Fibroblast of lung (primary cell): ENCODE measurements around the gene ITPKC. TPM values are rescaled to one million over a fixed set of nuclear protein-coding genes. Genes with fewer than 3 reads are reported as not detected.

Experiments used
- DNase-seq, 2 donors: peaks; one replicate each; pipeline versions ENCODE4 v3.0.0 to v3.0.0-alpha.2; 2010; ENCODE audit warnings: low read depth in 2 of 2
- H2AFZ ChIP-seq: 2 replicates; pipeline ENCODE4 v1.5.1; 2012; ENCODE audit warnings: low read length, control low read depth, inconsistent platforms
- H3K27ac ChIP-seq: 2 replicates; pipeline ENCODE4 v1.5.1; 2011; ENCODE audit warnings: low read length, control low read depth; ENCODE audit not compliant: insufficient read depth
- H3K27me3 ChIP-seq: 2 replicates; pipeline ENCODE4 v1.5.1; 2011; ENCODE audit warnings: mild to moderate bottlenecking, low read length; ENCODE audit not compliant: control insufficient read depth, insufficient read depth
- H3K36me3 ChIP-seq: 2 replicates; pipeline ENCODE4 v1.5.1; 2011; ENCODE audit warnings: low read length; ENCODE audit not compliant: control insufficient read depth, insufficient read depth
- H3K4me1 ChIP-seq: 2 replicates; pipeline ENCODE4 v1.5.1; 2011; ENCODE audit warnings: low read length; ENCODE audit not compliant: control insufficient read depth, insufficient read depth; ENCODE audit errors: extremely low read depth
- H3K4me2 ChIP-seq: 2 replicates; pipeline ENCODE4 v1.5.1; 2011; ENCODE audit warnings: low read length, control low read depth; ENCODE audit not compliant: insufficient read depth; ENCODE audit errors: extremely low read depth
- H3K4me3 ChIP-seq, 4 experiments: fragments of 200-600 bp in 1 of 4; sonication (generic) in 1 of 4; replicated peaks in 1 of 4; 2 replicates each; pipeline ENCODE4 v1.5.1; 2011 to 2016; ENCODE audit warnings: low read length in 4 of 4, low read depth in 3 of 4, mild to moderate bottlenecking in 3 of 4, control low read depth in 2 of 4, inconsistent platforms in 1 of 4, mixed read lengths in 1 of 4; ENCODE audit not compliant: insufficient read depth in 1 of 4; ENCODE audit errors: control extremely low read depth in 1 of 4
- H3K79me2 ChIP-seq: 2 replicates; pipeline ENCODE4 v1.5.1; 2012; ENCODE audit warnings: mild to moderate bottlenecking, low read length, inconsistent platforms; ENCODE audit not compliant: control insufficient read depth, insufficient read depth
- H3K9ac ChIP-seq: 2 replicates; pipeline ENCODE4 v1.5.1; 2011; ENCODE audit warnings: mild to moderate bottlenecking, low read length, control low read depth; ENCODE audit not compliant: insufficient read depth
- H3K9me3 ChIP-seq: 2 replicates; pipeline ENCODE4 v1.5.1; 2012; ENCODE audit warnings: low read depth, low read length; ENCODE audit not compliant: control insufficient read depth, insufficient read depth
- H4K20me1 ChIP-seq: 2 replicates; pipeline ENCODE4 v1.5.1; 2011; ENCODE audit warnings: low read length; ENCODE audit not compliant: control insufficient read depth, insufficient read depth; ENCODE audit errors: extremely low read depth
- CTCF ChIP-seq, 2 donors: IDR thresholded peaks in 1 of 2; conservative IDR thresholded peaks in 1 of 2; 1 replicate in 1 of 2; 2 replicates in 1 of 2; pipeline ENCODE4 v1.5.1; 2011 to 2012; ENCODE audit warnings: low read length in 2 of 2, control low read depth in 1 of 2, inconsistent platforms in 1 of 2, low read depth in 1 of 2, mild to moderate bottlenecking in 1 of 2
- EZH2 ChIP-seq: IDR thresholded peaks from 2 replicates; pipeline ENCODE4 v1.5.1; 2012; ENCODE audit warnings: low read length, control low read depth, mild to moderate bottlenecking; ENCODE audit errors: missing control alignments
- polyA plus RNA-seq, 2 donors: library from polyadenylated mRNA; depleted of rRNA in 1 of 2; stranded (reverse) in 1 of 2; unstranded in 1 of 2; fragments of >200 nt; gene quantifications; 2 replicates each; pipeline ENCODE4 v1.2.1, GENCODE V29; 2011 to 2012; ENCODE audit warnings: missing spikeins in 1 of 2
- total RNA-seq: library from RNA; depleted of rRNA; stranded (reverse); fragments of >200 nt; gene quantifications from 2 replicates; pipeline ENCODE4 v1.2.1, GENCODE V29; 2014

The ITPKC gene
- total and polyA plus RNA-seq, 2 donors (not counting 1 experiment from before 2014, with no cell fraction given), result 6.5 to 23.1 TPM

- Histone ChIP-seq H3K9ac (no peak overlapping the region), H3K27ac (no peak overlapping the region), H3K4me1 (no peaks in the 10 kb centered on the region), H3K4me2 (no peak overlapping the region), H4K20me1 (no peaks in the 10 kb centered on the region), H2AFZ (no peak overlapping the region), H3K36me3 (peaks cover 10% of the 10 kb centered on the region), H3K27me3 (no peaks in the 10 kb centered on the region), H3K79me2 (no peaks in the 10 kb centered on the region), H3K4me3 (no peak overlapping the region), H3K9me3 (no peaks in the 10 kb centered on the region)
- TF ChIP-seq CTCF (conservative IDR thresholded peaks at IDR 0.05 in 1 of 2, IDR thresholded peaks at IDR 0.05 in 1 of 2; ENCODE audit: low read depth in 1 of 2, low read length in 2 of 2) (no peak), EZH2 (no peak)
- no peak for DNase-seq
Observed at GRCh38 chr19:40709817-40710216, 7.1 kb upstream of the ITPKC start.

GRCh38 chr19:40713939-40714338, 3.0 kb upstream of the ITPKC start:
- no peaks in the 10 kb centered on the region for H3K27me3 ChIP-seq
- H3K4me3 ChIP-seq, result peak overlapping the region in 1 of 4 experiments; percentile 70

More at GRCh38 chr19:40713939-40714338, 3.0 kb upstream of the ITPKC start:
- TF ChIP-seq CTCF (conservative IDR thresholded peaks at IDR 0.05 in 1 of 2, IDR thresholded peaks at IDR 0.05 in 1 of 2; ENCODE audit: low read depth in 1 of 2, low read length in 2 of 2), result no peak
- TF ChIP-seq EZH2, result no peak
- H3K4me2 ChIP-seq, result peak overlapping the region; percentile 29
- H3K9me3 ChIP-seq, result no peaks in the 10 kb centered on the region
- H3K9ac ChIP-seq, result peak overlapping the region; percentile 67
- H3K4me1 ChIP-seq, result no peaks in the 10 kb centered on the region
- H2AFZ ChIP-seq, result no peak overlapping the region
- H3K27ac ChIP-seq, result peak overlapping the region; percentile 98
- no peaks in the 10 kb centered on the region for H4K20me1 ChIP-seq
- H3K79me2 ChIP-seq, result peaks cover 17% of the 10 kb centered on the region
- peaks cover 5% of the 10 kb centered on the region for H3K36me3 ChIP-seq
- DNase-seq, result no peak
